Adrenal gland (tissue), 5 donors: ENCODE data around the gene TMEM221.

Source experiments
- CTCF ChIP-seq, 6 experiments: fragments of 450-650 bp in 4 of 6; fragments of 200-600 bp in 2 of 6; sonication (generic) in 1 of 6; IDR thresholded peaks; 1 replicate in 5 of 6; 2 replicates in 1 of 6; pipeline versions ENCODE4 v1.5.1 to v1.8.0; 2016 to 2021; ENCODE audit warnings: antibody characterized with exemption in 6 of 6, mild to moderate bottlenecking in 2 of 6, moderate library complexity in 1 of 6
- POLR2A ChIP-seq, 2 donors: fragments of 450-650 bp; IDR thresholded peaks; one replicate each; pipeline ENCODE4 v1.6.1; 2017; ENCODE audit warnings: antibody characterized with exemption in 2 of 2, mild to moderate bottlenecking in 2 of 2, moderate library complexity in 1 of 2
- donor health status: DM: no; HTN: no; CAD: no.

- TF ChIP-seq CTCF (IDR thresholded peaks at IDR 0.05) (no peak), POLR2A (IDR thresholded peaks at IDR 0.05) (no peak)
These were observed 2.8 kb downstream of the TMEM221 start for GRCh38 chr19:17445526-17446165.
